Measurements from ENCODE around the gene ZHX3.

The ZHX3 gene

GRCh38 chr20:41317546-41318270 is at the start of gene ZHX3:
TSS of gene ZHX3 (minus strand) at chr20:41317731. CDS start at chr20:41204916, 112,815 bp downstream.
- DNase-seq: peak; percentile 96

GRCh38 chr20:41367393-41367695 is 49.8 kb upstream of the ZHX3 start:
- no peak for DNase-seq

- no peak for DNase-seq
Observed at GRCh38 chr20:41366546-41367392, 49.2 kb upstream of the ZHX3 start, which contains the start of gene EMILIN3. TSS of gene EMILIN3 (minus strand) at chr20:41366818. CDS start at chr20:41366634, 184 bp downstream.

- no peak for DNase-seq
Observed at GRCh38 chr20:41365777-41366545, 48.4 kb upstream of the ZHX3 start.

- no peak for DNase-seq
Observed at GRCh38 chr20:41364967-41365765, 47.6 kb upstream of the ZHX3 start.

- DNase-seq: no peak
Observed at GRCh38 chr20:41364236-41364855, 46.8 kb upstream of the ZHX3 start.

- no peak for DNase-seq
Observed at GRCh38 chr20:41363601-41364000, 46.1 kb upstream of the ZHX3 start.

- DNase-seq: no peak
Observed at GRCh38 chr20:41362748-41363140, 45.2 kb upstream of the ZHX3 start.

GRCh38 chr20:41361757-41362747 is 44.5 kb upstream of the ZHX3 start:
- no peak for DNase-seq

GRCh38 chr20:41360831-41361756 is 43.6 kb upstream of the ZHX3 start:
- DNase-seq: no peak

- DNase-seq: no peak
Observed at GRCh38 chr20:41359541-41360011, 42.0 kb upstream of the ZHX3 start.

GRCh38 chr20:41358717-41359116 is 41.2 kb upstream of the ZHX3 start:
- no peak for DNase-seq

- no peak for DNase-seq
Observed at GRCh38 chr20:41358230-41358629, 40.7 kb upstream of the ZHX3 start.

GRCh38 chr20:41357424-41358163 is 40.1 kb upstream of the ZHX3 start:
- DNase-seq: no peak

GRCh38 chr20:41356951-41357350 is 39.4 kb upstream of the ZHX3 start:
- DNase-seq: no peak

GRCh38 chr20:41355598-41356203 is 38.2 kb upstream of the ZHX3 start:
- DNase-seq: no peak

- no peak for DNase-seq
Observed at GRCh38 chr20:41355192-41355591, 37.7 kb upstream of the ZHX3 start.

- no peak for DNase-seq
Observed at GRCh38 chr20:41353530-41353929, 36.0 kb upstream of the ZHX3 start.

Measured in stimulated activated CD4-positive, alpha-beta T cell treated with anti-CD3 and anti-CD28 coated beads, Interleukin-1b, Interleukin-23, amount 100 ng/mL, for 48 hours (primary cell).